Hippocampal formation (tissue), 2 donors: ENCODE data around the gene RTN4RL2.

Experiments
- DNase-seq, 2 donors: peaks; one replicate each; lab custom pipeline; 2025; lab: John Stamatoyannopoulos, UW

The RTN4RL2 gene

DNA sequence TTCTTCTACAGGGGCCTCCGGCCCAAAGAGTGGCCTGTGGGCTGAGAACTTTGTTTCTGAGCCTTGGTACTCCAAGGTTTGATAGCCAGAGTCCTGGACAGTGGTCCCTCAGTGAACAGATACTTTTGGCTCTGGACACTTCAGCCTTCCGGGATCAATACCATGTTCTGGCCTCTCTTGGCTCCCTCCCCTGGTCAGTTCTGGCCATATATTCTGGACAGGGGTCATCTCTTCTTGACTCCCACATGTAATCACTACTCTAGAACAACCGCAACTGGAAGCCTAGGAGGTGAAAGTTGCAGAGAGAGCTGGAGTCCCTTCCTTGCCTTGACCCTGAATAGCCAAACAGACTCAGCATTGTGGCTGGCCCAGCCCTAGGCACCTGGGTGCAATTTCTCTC, 2.3 kb downstream of the RTN4RL2 start:
- no peak for DNase-seq

DNA sequence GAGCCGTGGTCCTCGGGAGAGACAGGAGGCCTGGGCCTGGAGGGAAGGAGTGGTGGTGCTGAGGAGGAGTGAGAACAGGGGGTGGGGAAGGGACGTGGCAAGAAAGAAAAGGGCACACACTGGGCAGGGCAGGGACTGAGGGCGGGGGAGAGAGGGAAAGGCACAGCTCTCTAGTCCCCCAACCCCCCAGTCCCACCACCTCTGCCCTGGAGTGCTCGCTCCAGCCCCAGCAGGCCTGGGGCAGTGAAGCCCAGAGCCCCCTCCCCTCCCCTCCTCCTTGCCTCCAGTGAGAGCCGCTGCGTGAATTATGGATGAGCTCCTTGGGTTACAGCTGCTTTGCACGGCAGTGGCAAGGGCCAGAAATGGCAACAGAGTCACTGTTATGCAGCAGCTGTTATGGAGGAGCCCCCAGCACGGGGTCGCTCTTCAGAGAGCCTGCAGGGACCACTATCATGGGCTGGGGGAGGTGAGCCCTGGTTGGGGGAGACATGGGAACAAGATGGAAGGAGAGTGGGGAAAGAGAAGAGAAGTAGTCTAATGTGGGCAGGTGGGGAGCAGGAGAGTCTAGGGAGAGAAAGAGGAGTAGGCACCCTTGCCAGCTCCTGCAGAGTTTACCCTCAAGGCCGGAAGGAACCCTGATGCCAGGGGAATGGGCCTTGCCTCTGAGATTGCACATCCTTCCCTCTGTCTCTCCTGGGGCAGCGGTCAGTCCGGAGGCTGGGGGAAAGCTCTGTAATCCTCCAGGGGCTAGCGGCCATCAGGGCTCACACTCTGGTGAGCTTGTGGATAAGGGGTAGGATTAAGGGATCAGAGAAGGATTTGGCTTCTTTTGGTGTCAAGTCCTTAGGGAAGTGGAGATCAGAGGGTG, 3.6 kb downstream of the RTN4RL2 start:
- DNase-seq, result no peak

DNA sequence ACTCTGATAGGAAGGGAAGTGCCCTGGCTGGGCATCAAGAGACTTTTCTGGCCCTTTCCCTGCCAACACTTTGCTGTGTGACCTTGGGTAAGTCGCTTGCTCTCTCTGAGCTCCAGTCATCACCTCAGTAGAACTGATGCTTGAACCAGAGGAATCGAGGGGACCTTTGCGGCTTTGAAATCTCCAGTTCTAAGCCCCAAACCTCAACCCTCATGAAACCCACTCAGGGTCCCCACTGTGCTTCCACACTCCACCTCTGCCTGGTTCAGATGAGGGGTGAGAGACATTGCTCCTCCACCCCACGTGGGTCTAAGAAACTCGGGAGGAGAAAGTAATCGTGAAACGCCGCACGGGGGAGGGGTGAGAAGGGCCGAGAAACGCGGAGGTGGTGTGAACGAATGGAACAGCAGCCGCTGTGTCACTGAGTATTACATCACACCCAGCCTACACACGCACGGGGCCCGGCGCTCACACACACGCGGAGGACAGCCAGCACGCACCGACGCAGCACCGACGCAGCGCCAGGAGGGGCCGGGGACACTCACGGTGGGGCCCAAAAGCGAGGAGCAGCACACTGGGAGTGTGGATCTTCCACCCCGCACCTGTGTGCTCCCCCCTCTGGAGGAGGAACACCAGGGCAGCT, 4.3 kb downstream of the RTN4RL2 start:
- no peak for DNase-seq

DNA sequence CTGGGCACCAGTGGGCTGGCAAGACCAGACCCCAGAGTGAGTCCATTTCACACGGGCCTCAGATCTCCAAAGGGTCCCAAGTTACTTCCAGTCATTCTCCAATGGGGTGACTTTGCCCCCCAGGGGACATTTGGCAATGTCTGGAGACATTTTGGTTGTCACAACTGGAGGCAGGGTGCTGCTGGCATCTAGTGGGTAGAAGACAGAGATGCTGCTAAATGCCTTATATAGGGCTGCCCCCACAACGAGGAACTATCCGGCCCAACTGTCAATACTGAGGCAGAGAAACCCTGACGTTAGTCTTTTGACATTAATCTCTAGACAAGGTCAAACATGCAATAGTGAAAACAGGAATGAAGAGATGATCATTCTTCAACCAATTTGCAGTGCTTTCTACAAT, 6.4 kb downstream of the RTN4RL2 start:
- DNase-seq, result no peak

DNA sequence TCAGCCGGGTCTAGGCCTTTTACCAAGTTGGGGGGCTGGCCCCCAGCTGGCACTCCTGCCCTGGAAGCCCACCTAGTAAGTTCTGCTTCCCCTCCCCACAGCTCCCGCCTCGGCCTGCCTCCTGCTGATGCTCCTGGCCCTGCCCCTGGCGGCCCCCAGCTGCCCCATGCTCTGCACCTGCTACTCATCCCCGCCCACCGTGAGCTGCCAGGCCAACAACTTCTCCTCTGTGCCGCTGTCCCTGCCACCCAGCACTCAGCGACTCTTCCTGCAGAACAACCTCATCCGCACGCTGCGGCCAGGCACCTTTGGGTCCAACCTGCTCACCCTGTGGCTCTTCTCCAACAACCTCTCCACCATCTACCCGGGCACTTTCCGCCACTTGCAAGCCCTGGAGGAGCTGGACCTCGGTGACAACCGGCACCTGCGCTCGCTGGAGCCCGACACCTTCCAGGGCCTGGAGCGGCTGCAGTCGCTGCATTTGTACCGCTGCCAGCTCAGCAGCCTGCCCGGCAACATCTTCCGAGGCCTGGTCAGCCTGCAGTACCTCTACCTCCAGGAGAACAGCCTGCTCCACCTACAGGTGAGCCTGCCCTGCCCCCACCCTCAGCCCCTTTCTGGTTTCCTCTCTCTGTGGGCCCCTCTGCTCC, 7.3 kb downstream of the RTN4RL2 start:
- no peak for DNase-seq

DNA sequence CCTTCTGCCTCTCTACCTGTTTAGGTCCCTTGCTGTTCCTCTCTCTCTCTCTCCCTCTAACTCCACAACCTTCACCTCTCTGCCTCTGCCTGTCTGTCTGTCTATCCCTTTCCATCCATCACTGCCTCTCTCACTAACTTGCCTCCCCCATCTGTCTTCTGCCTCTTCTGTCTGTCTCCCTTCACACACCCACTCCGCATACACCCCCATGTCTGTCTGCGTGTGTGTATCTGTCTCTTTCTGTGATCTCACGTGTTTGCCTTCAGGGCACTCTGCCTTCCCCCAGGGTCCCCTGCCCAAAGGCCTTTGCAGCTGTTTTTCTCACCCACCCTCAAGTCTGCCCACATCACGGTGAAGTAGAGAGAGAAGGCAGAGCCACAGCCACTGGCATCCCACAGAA, 7.9 kb downstream of the RTN4RL2 start:
- DNase-seq, result no peak

DNA sequence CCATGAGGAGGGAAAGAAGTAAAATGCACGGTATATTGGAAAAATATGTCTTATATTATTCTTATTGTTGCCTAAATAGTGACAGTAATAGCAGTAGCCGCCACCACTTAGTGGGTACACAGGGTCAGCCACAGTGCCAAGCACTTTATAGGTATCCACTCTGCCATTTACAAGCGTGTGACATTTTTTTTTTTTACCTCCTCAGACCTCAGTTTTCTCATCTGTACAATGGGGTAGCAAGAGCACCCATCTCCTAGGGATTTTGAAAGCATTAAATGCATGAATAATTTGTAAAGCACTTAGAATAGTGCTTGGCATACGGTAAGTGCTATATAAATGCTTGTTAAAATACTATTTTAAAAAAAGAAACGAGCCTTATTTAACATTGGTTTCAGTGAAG, 8.9 kb downstream of the RTN4RL2 start:
- DNase-seq, result no peak

DNA sequence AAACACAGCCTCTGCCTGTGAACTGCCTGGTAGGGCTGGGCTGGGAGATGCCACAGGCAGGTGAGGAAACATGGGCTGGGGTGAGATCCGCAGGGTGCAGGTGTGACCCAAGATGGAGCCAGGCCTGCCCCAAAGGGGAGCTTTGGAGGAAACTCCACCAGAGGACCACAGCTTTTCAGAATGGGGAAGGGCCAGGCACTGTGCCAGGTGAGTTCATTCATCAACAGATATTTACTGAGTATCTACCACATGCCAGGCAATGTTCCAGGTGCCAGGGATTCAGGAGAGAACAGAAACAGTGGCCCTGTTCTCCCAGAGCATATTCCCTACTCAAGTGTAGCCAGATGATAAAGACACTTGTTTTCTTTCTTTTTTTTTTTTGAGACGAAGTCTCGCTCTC, 11.2 kb downstream of the RTN4RL2 start:
- DNase-seq, result no peak

DNA sequence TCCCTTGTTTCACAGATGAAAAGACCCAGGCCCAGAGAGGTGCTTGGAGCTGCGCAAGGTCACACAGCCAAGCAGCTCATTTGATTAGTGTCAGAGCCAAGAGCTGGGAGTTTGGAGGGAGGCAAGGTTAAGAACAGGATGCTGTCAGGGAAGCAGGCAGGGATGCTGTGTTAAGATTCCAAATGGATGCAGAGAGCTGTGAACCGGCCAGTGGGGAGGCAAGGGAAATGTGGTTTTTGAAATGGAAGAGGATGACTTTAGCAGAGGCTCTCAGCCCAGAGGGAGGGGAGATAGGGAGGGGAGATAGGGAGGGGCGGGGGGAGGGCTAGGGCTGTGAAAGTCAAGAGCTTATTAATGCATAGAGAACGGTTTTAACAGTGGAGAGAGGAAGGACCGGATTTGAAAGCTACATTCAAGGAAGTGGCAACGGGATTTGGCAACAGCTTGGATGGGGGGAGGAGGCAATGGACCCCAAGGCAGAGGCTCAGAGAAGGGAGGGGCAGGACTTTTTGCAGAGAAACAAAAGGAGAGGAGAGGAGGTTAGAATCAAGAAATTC, 13.0 kb downstream of the RTN4RL2 start:
- no peak for DNase-seq

DNA sequence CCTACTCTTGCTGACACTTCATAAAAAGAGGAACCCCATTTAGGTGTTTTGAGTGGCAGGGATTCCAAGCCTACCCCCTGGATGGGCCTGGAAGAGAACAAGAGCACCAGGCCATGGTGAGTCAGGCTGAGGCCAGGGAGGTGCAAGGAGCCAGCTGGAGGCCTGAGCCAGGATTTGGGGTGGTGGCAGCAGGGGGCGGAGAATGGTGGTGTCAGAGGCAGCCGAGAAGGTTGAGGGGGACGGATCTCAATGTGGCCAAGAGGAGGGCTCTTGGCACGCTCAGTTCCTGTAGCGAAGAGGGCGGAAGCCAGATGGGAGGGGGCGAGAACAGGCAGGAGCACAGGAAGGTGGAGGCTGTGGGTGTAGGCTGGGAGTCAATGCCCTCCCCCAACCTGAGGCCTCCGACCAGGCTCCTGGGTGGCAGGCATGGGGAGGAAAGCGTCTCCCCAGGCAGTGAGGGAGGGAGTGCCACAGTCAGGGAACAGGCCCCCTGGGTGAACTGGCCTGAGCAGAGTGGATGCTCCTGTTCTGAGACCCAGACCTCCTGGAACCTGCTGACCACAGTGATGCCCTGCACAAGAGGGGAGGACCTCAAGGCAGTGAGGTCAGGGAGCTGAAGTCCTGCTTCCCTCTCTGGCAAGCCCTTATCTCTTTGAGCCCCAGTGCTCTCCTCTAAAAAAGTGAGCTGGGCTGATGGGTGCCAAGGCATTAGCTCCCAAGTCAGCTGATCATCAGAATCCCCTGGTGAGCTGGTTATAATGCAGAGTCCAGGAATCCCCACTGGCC, 13.9 kb downstream of the RTN4RL2 start:
- DNase-seq, result no peak

DNA sequence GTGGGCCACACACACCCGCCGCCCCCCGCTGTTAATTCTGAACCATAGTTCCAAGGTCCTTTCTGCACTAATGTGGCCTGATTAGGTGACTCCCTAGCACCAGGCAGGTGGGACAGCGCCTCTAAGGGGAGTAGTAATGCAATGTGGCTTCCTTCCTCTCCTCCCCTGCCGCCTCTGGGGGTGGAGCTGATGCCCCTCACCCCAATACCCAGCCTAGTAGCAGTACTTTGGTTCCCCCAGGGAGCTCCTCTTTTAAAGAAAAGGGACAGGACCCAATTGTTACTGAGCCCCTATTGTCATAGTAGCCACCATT, 14.4 kb downstream of the RTN4RL2 start:
- no peak for DNase-seq

DNA sequence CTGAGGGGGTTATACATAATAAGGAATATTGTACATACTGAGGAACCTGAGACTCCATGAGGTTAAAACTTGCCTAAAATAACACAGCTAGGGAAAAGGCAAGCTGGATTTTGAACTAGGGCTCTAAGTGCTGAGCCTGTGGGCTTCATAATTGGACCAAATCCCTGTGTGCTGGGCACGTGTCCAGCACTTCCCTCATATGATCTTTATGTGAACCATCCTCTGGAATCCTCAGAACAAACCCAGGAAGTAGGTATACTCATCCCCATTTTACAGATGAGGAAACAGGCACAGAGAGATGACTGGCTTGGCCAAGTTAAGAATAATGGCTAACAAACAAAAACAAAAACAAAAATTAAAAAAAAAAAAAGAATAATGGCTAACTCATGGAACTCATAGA, 14.9 kb downstream of the RTN4RL2 start:
- DNase-seq, result no peak

DNA sequence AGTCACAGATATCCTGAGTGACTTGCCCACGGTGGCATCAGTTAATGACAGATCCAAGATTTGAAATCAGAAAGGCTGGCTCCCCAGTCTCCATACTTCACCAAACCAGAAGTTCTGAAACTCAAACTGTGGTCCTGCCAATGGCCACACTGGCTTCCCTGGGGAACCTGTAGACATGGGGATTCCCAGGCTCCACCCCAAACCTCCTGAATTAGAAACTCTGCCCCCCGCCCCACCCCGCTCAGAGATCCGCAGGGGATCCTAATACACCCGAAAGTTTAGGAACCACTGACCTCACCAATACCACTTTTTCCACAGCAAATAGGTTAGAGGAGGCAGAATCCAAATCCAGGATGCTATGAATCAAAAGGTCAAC, 15.3 kb downstream of the RTN4RL2 start:
- DNase-seq, result no peak

DNA sequence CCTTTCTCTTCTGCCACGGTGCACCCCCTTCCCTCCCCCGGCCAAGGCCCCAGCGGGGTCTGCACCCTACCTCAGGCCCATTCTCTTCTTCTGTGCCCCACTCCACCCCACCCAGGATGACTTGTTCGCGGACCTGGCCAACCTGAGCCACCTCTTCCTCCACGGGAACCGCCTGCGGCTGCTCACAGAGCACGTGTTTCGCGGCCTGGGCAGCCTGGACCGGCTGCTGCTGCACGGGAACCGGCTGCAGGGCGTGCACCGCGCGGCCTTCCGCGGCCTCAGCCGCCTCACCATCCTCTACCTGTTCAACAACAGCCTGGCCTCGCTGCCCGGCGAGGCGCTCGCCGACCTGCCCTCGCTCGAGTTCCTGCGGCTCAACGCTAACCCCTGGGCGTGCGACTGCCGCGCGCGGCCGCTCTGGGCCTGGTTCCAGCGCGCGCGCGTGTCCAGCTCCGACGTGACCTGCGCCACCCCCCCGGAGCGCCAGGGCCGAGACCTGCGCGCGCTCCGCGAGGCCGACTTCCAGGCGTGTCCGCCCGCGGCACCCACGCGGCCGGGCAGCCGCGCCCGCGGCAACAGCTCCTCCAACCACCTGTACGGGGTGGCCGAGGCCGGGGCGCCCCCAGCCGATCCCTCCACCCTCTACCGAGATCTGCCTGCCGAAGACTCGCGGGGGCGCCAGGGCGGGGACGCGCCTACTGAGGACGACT, 15.9 kb downstream of the RTN4RL2 start:
- DNase-seq, result no peak

DNA sequence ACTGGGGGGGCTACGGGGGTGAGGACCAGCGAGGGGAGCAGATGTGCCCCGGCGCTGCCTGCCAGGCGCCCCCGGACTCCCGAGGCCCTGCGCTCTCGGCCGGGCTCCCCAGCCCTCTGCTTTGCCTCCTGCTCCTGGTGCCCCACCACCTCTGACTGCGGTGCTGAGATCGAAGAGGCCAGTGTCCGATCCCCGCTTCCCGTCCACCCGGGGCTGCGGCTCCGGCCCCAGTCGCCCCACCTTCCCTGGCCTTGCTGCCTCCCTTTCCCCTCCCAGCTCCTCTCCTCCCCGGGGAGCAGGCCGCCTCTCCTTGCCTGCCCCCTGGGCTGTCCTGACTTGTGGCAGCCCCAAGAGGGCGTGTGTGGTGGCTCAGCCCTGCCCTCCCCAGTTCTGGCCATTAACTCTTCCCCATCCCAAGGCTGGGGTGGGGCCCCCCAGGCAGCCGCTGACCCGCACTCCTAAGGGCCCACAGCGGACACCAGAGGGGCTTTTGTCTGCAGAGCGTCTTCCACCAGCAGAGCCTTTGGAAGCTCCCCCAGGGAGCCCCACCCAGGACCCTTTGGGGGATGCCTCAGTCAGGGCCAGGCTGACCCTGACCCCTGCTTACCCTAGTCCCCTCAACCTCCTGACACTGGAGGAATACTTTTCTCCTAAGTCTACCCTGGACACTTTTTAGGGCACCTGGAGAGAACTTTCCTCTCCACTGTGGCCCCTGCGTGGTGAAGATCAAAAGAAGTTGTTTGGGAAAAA, 16.6 kb downstream of the RTN4RL2 start:
- no peak for DNase-seq

DNA sequence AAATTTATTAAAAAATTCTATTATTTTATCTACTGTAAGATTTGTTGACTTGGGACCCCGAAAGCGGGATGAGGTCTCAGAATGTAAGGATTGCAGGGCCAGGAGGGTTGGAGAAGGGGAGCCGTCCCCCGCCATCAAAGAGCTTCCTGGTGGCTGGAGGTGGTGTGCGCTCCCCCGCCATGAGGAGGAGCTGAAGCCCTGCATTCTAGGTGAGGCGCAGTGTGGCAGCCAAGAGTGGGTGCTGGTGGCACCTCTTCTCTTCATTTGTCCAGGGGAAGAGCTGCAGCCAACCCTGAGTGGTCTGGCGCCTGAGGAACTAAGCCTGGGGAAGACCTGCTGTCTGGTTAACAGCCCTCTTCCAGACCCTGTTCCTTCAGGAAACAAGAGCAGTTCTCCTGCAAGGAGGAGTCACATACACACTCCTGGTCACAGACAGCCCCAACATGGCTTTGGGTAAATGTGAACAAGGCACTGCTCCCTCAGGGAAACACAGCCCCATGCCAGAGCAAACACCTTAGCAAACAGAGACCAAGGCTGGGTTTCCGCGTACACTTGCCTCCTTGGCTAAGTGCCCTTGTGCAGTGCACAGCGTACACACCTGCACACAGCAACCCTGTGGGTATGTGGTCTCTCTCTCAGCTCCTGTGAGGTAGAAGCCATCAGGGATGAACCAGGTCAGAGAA, 17.3 kb downstream of the RTN4RL2 start:
- DNase-seq, result no peak

DNA sequence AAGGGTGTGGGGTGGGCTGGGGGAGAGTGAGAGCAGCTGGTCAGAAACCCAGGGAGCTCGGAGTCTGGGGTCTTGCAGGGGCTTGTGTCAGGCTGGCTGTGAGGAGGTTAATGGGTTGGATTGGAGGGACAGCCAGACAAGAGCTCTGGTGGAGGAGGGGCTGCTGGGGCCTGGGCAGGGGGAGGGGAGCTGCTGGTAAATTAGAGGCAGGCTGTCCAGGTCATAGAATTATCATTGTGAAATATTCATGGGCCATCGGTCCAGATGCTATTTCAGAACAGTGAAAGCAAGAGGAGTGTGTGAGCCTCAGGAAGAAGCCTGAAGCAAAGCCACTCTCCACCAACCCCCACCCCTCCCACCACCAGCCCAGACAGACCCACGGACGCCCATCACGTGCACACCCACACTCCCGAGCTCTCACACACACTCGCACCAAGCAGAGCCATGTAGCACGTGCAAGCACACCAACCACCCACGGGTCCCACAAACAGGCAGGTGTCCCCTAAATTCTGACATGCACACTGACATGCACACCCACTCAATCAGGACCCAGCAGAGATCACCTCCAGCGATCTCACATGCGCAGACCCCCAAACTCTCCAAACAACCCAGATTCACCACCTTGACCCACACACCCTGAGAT, 18.8 kb downstream of the RTN4RL2 start:
- no peak for DNase-seq

DNA sequence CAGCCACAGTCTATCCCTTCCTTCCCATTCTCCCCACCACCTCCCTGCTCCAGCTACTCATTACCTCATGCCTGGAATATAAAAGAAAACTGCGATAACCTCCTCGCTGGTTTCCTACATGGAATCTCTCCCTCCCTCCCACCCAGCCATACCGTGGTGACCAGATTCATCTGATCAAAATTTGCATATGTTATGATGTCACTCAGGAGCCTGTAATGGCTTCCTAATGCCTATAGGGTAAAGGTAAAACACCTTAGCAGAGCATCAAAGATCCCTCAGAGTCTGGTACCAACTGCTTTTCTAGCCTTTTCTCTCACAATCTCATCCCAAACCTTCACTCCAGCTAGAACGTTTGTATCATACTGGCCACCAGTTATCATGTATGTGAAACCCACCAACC, 19.6 kb downstream of the RTN4RL2 start:
- no peak for DNase-seq

DNA sequence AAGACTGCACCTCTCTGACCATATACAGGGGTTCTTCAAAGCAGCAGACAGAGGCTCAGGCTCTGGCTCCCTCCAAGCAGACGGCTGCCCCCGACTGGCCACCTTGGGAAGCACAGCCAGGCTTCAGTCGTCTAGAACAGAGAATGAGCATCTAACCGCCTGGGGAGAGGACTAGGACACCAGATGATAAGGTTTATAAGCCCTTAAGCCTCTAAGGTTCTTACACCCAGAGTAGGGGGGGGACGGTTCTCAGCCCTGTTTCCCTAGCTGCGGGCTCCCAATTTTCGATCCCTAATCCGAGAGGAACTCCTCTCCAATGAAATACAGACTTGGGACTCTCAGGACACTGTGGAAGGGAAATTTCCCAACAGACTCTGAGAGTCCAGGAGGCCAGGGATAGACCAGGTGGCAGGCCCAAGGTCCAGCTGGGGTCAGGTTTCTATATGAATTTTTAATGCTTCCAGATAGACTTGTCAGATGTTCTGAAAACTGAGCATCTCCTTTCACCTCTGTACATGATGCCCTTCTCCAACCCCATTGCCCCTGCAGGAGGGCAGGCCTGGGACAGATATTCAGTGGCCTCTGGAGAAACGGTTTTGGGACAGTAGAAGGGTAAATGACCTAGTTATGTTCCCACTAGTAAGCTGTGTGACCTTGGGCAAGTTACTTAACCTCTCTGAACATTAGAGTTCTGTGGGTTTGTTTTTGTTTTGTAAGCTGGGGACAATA, 20.2 kb downstream of the RTN4RL2 start:
- peak in 1 of 2 donors; percentile 26 for DNase-seq
